ENCODE measurements around the gene NTRK3.

DNA sequence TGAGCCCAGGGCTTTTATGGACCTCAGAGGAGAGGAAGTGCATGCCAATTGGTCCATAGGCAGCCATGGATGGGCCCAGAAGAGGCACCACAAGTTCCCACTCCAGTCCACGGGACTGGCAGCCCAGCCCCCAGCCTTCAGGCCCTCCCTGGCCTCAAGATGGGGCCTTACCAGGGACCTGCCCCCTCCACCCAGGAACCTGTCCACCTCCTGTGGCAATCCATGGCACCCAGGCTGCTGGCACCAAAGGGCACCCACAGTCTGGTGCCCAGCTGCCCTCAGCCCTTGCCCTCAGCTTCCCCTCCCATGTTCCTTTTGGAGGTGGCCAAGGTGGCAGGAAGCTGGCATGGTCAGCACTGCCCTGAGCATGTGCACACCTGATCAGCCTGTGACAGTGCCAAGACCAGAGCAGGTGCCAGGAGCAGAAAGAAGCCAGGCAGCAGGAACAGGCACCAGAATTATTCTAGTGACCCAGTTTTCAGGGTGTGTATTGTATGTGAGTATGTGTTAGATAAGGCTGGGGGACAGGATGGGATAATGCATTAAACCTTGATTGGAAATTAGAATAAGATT lies 415.0 kb downstream of the NTRK3 start:
- TF ChIP-seq, protein P1, sequence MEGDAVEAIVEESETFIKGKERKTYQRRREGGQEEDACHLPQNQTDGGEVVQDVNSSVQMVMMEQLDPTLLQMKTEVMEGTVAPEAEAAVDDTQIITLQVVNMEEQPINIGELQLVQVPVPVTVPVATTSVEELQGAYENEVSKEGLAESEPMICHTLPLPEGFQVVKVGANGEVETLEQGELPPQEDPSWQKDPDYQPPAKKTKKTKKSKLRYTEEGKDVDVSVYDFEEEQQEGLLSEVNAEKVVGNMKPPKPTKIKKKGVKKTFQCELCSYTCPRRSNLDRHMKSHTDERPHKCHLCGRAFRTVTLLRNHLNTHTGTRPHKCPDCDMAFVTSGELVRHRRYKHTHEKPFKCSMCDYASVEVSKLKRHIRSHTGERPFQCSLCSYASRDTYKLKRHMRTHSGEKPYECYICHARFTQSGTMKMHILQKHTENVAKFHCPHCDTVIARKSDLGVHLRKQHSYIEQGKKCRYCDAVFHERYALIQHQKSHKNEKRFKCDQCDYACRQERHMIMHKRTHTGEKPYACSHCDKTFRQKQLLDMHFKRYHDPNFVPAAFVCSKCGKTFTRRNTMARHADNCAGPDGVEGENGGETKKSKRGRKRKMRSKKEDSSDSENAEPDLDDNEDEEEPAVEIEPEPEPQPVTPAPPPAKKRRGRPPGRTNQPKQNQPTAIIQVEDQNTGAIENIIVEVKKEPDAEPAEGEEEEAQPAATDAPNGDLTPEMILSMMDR (IDR thresholded peaks at IDR 0.05) = no peak
- TF ChIP-seq POLR2A (IDR thresholded peaks at IDR 0.05) = no peak

All from thyroid gland (tissue), 4 donors.